22Rv1 (cell line): ENCODE data around the gene ADAM12.

ENCODE experiments used
- ZFX ChIP-seq: fragments of 450-650 bp; IDR thresholded peaks from 2 replicates; pipeline ENCODE4 v1.6.1; 2017; ENCODE audit warnings: antibody characterized with exemption, borderline replicate concordance
- TF ChIP-seq, protein P1 (sequence below): fragments of 450-650 bp; IDR thresholded peaks from 2 replicates; pipeline ENCODE4 v1.5.1; 2017; ENCODE audit warnings: mild to moderate bottlenecking

DNA sequence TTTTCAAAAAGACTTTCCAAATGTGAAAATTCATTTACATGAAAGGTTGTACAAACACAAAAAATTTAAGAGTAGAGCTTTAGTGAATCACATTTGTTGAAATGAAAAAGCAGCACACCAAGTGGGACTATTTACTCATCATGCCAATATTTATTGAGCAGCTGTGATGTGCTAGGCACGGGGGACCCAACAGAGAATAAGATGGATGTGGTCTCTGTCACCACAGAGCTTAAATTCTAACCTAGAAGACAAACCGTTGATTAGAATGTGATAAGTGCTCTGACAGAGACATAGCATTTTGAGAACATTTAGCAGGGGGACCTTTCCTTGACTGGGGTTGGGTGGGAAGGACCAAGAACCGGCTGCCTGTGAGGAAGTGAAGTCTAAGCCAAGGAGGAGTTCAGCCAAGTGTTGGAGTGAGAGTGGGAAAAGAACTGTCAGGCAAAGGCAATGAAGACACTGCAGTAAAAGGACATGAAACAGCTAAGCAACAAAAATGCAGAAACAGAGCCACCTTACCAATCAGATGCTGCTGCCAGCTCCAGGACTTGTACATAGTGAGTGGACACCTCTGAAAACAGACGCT lies 19.1 kb downstream of the ADAM12 start:
- TF ChIP-seq, protein P1, sequence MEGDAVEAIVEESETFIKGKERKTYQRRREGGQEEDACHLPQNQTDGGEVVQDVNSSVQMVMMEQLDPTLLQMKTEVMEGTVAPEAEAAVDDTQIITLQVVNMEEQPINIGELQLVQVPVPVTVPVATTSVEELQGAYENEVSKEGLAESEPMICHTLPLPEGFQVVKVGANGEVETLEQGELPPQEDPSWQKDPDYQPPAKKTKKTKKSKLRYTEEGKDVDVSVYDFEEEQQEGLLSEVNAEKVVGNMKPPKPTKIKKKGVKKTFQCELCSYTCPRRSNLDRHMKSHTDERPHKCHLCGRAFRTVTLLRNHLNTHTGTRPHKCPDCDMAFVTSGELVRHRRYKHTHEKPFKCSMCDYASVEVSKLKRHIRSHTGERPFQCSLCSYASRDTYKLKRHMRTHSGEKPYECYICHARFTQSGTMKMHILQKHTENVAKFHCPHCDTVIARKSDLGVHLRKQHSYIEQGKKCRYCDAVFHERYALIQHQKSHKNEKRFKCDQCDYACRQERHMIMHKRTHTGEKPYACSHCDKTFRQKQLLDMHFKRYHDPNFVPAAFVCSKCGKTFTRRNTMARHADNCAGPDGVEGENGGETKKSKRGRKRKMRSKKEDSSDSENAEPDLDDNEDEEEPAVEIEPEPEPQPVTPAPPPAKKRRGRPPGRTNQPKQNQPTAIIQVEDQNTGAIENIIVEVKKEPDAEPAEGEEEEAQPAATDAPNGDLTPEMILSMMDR: no peak
- no peak for TF ChIP-seq ZFX
